Ishikawa (cell line): ENCODE measurements around the gene TMEM175.

Source experiments
- CEBPB ChIP-seq: IDR thresholded peaks from 2 replicates; pipeline ENCODE4 v1.6.1; 2012
- CREB1 ChIP-seq: IDR thresholded peaks from 2 replicates; pipeline ENCODE4 v1.6.1; 2012; ENCODE audit warnings: low read depth
- EGR1 ChIP-seq: IDR thresholded peaks from 2 replicates; pipeline ENCODE4 v1.6.1; 2012
- EP300 ChIP-seq: IDR thresholded peaks from 2 replicates; pipeline ENCODE4 v1.6.1; 2012; ENCODE audit warnings: borderline replicate concordance
- FOXM1 ChIP-seq: IDR thresholded peaks from 2 replicates; pipeline ENCODE4 v1.6.1; 2012; ENCODE audit warnings: low read depth, borderline replicate concordance
- MAX ChIP-seq: IDR thresholded peaks from 2 replicates; pipeline ENCODE4 v1.6.1; 2012
- NFIC ChIP-seq: IDR thresholded peaks from 2 replicates; pipeline ENCODE4 v1.6.1; 2012
- RAD21 ChIP-seq: IDR thresholded peaks from 2 replicates; pipeline ENCODE4 v1.6.1; 2012; ENCODE audit warnings: low read depth
- TAF1 ChIP-seq: IDR thresholded peaks from 2 replicates; pipeline ENCODE4 v1.6.1; 2012; ENCODE audit warnings: low read depth, mild to moderate bottlenecking
- TCF12 ChIP-seq: IDR thresholded peaks from 2 replicates; pipeline ENCODE4 v1.6.1; 2012; ENCODE audit warnings: low read depth
- TEAD4 ChIP-seq: IDR thresholded peaks from 2 replicates; pipeline ENCODE4 v1.6.1; 2012
- YY1 ChIP-seq: IDR thresholded peaks from 2 replicates; pipeline ENCODE4 v1.6.1; 2012; ENCODE audit warnings: low read depth
- ZBTB7A ChIP-seq: IDR thresholded peaks from 2 replicates; pipeline ENCODE4 v1.6.1; 2012; ENCODE audit warnings: low read depth
- TF ChIP-seq, protein P1 (sequence below): IDR thresholded peaks from 2 replicates; pipeline ENCODE4 v1.6.1; 2012; ENCODE audit warnings: low read depth, mild to moderate bottlenecking
- TF ChIP-seq, protein P2 (sequence below): IDR thresholded peaks from 2 replicates; pipeline ENCODE4 v1.6.1; 2012

The TMEM175 gene

GRCh38 chr4:1006856-1007255 lies 74.6 kb downstream of the TMEM175 start:
- TF ChIP-seq FOXM1 (no peak), RAD21 (no peak), NFIC (no peak), TAF1 (no peak), ZBTB7A (no peak), CEBPB (no peak), TCF12 (no peak), MAX (no peak), EP300 (no peak), TEAD4 (no peak), YY1 (no peak), CREB1 (no peak), EGR1 (no peak)
- TF ChIP-seq, protein P1, sequence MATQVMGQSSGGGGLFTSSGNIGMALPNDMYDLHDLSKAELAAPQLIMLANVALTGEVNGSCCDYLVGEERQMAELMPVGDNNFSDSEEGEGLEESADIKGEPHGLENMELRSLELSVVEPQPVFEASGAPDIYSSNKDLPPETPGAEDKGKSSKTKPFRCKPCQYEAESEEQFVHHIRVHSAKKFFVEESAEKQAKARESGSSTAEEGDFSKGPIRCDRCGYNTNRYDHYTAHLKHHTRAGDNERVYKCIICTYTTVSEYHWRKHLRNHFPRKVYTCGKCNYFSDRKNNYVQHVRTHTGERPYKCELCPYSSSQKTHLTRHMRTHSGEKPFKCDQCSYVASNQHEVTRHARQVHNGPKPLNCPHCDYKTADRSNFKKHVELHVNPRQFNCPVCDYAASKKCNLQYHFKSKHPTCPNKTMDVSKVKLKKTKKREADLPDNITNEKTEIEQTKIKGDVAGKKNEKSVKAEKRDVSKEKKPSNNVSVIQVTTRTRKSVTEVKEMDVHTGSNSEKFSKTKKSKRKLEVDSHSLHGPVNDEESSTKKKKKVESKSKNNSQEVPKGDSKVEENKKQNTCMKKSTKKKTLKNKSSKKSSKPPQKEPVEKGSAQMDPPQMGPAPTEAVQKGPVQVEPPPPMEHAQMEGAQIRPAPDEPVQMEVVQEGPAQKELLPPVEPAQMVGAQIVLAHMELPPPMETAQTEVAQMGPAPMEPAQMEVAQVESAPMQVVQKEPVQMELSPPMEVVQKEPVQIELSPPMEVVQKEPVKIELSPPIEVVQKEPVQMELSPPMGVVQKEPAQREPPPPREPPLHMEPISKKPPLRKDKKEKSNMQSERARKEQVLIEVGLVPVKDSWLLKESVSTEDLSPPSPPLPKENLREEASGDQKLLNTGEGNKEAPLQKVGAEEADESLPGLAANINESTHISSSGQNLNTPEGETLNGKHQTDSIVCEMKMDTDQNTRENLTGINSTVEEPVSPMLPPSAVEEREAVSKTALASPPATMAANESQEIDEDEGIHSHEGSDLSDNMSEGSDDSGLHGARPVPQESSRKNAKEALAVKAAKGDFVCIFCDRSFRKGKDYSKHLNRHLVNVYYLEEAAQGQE = no peak
- TF ChIP-seq, protein P2, sequence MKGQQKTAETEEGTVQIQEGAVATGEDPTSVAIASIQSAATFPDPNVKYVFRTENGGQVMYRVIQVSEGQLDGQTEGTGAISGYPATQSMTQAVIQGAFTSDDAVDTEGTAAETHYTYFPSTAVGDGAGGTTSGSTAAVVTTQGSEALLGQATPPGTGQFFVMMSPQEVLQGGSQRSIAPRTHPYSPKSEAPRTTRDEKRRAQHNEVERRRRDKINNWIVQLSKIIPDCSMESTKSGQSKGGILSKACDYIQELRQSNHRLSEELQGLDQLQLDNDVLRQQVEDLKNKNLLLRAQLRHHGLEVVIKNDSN = no peak
